K562 (cell line): ENCODE data around the gene PGPEP1. TPM values are rescaled to one million over a fixed set of nuclear protein-coding genes. Genes with fewer than 3 reads are reported as not detected.

Experiments
- ARID1B ChIP-seq: fragments of 450-650 bp; IDR thresholded peaks from 2 replicates; pipeline ENCODE4 v1.6.1; 2016; ENCODE audit warnings: antibody characterized with exemption, mild to moderate bottlenecking, inconsistent platforms
- ATF1 ChIP-seq, 2 experiments: fragments of 450-650 bp in 1 of 2; IDR thresholded peaks; 2 replicates each; pipeline ENCODE4 v1.6.1; 2016; ENCODE audit warnings: missing compliant biosample characterization in 1 of 2, missing genetic modification characterization in 1 of 2
- BDP1 ChIP-seq: IDR thresholded peaks from 3 replicates; pipeline ENCODE4 v1.6.1; 2011; ENCODE audit not compliant: insufficient read length, insufficient read depth
- CEBPG ChIP-seq, 3 experiments: fragments of 200-800 bp in 1 of 3; sonication (Bioruptor generic) in 1 of 3; sonication (generic) in 1 of 3; formaldehyde crosslinking in 1 of 3; IDR thresholded peaks in 2 of 3; conservative IDR thresholded peaks in 1 of 3; 2 replicates each; pipeline versions ENCODE4 v1.6.1 to v1.8.0; 2016 to 2022; ENCODE audit warnings: missing compliant biosample characterization in 2 of 3, missing genetic modification characterization in 2 of 3, mild to moderate bottlenecking in 1 of 3, missing genetic modification reagents in 1 of 3
- CXXC5 ChIP-seq: fragments of 250-450 bp; sonication (Bioruptor Pico); IDR thresholded peaks from 2 replicates; pipeline ENCODE4 v1.8.0; 2022; ENCODE audit warnings: inconsistent platforms, mild to moderate bottlenecking, moderate library complexity
- E2F8 ChIP-seq: fragments of 450-650 bp; IDR thresholded peaks from 2 replicates; pipeline ENCODE4 v1.7.1; 2018; ENCODE audit warnings: mild to moderate bottlenecking, low read depth; ENCODE audit not compliant: partially characterized antibody
- FOXP4 ChIP-seq: sonication (generic); formaldehyde crosslinking; IDR thresholded peaks from 2 replicates; pipeline ENCODE4 v1.8.0; 2022; ENCODE audit warnings: mild to moderate bottlenecking, missing genetic modification reagents, borderline replicate concordance
- KDM5B ChIP-seq: fragments of 200-600 bp; sonication (generic); IDR thresholded peaks from 2 replicates; pipeline ENCODE4 v1.6.1; 2012; ENCODE audit warnings: low read depth, mild to moderate bottlenecking, moderate library complexity, low read length, control low read depth, inconsistent platforms; ENCODE audit not compliant: insufficient replicate concordance
- NFYB ChIP-seq: IDR thresholded peaks from 2 replicates; pipeline ENCODE4 v1.6.1; 2011; ENCODE audit warnings: mild to moderate bottlenecking, moderate library complexity; ENCODE audit not compliant: insufficient read length; ENCODE audit errors: extremely low read depth
- POLR2B ChIP-seq: fragments of 450-650 bp; IDR thresholded peaks from 2 replicates; pipeline ENCODE4 v1.6.1; 2018; ENCODE audit warnings: low read depth; ENCODE audit not compliant: partially characterized antibody
- RAD21 ChIP-seq, 2 experiments: fragments of 250-450 bp in 1 of 2; fragments of 450-650 bp in 1 of 2; sonication (Bioruptor Pico) in 1 of 2; formaldehyde crosslinking in 1 of 2; IDR thresholded peaks in 1 of 2; conservative IDR thresholded peaks in 1 of 2; 2 replicates each; pipeline versions ENCODE4 v1.4.0 to v1.8.0; 2020 to 2022; ENCODE audit warnings: mild to moderate bottlenecking in 2 of 2, moderate library complexity in 1 of 2
- RBBP5 ChIP-seq: fragments of 200-600 bp; sonication (generic); IDR thresholded peaks from 2 replicates; pipeline ENCODE4 v1.6.1; 2012; ENCODE audit warnings: borderline replicate concordance, mild to moderate bottlenecking, low read length, control low read depth, inconsistent platforms; ENCODE audit not compliant: insufficient read depth, poor library complexity, severe bottlenecking
- RCOR1 ChIP-seq, 2 experiments: IDR thresholded peaks; 2 replicates each; pipeline ENCODE4 v1.6.1; 2012; ENCODE audit warnings: low read depth in 2 of 2, low read length in 2 of 2, borderline replicate concordance in 1 of 2, improper control_type of control experiment in 1 of 2
- SOX6 ChIP-seq: fragments of 450-650 bp; IDR thresholded peaks from 2 replicates; pipeline ENCODE4 v1.6.1; 2014; ENCODE audit warnings: mild to moderate bottlenecking
- SP1 ChIP-seq: sonication (generic); formaldehyde crosslinking; IDR thresholded peaks from 2 replicates; pipeline ENCODE4 v1.8.1; 2022; ENCODE audit warnings: mild to moderate bottlenecking, missing genetic modification reagents
- TEAD4 ChIP-seq, 2 experiments: sonication (generic) in 1 of 2; formaldehyde crosslinking in 1 of 2; IDR thresholded peaks; 2 replicates each; pipeline versions ENCODE4 v1.6.1 to v1.8.0; 2012 to 2022; ENCODE audit warnings: borderline replicate concordance in 1 of 2, inconsistent platforms in 1 of 2, low read length in 1 of 2, mild to moderate bottlenecking in 1 of 2, missing genetic modification reagents in 1 of 2
- WHSC1 ChIP-seq: IDR thresholded peaks from one replicate; pipeline ENCODE4 v1.6.1; 2012; ENCODE audit warnings: low read length, control low read depth, inconsistent platforms
- ZNF263 ChIP-seq: sonication (generic); formaldehyde crosslinking; IDR thresholded peaks from 2 replicates; pipeline ENCODE4 v1.8.0; 2022; ENCODE audit warnings: mild to moderate bottlenecking, missing genetic modification reagents, borderline replicate concordance
- ZNF766 ChIP-seq: fragments of 200-800 bp; sonication (Bioruptor generic); conservative IDR thresholded peaks from 2 replicates; pipeline ENCODE4 v1.6.1; 2016; ENCODE audit warnings: missing genetic modification characterization, missing compliant biosample characterization
- polyA plus RNA-seq, 8 experiments: library from polyadenylated mRNA; depleted of rRNA in 4 of 8; stranded (reverse) in 5 of 8; unstranded in 3 of 8; fragments of >200 nt; fragmentation: Nextera tagmentation in 2 of 8; fragmentation: Illumina TruSeq in 1 of 8; extraction: Ambion mirVana in 2 of 8; extraction: Trizol in 1 of 8; gene quantifications; 2 replicates each; pipeline versions ENCODE4 v1.2.1 to v1.2.3, GENCODE V29; 2011 to 2014; ENCODE audit warnings: inconsistent platforms in 1 of 8, missing spikeins in 1 of 8
- total RNA-seq, 7 experiments: library from RNA; depleted of rRNA in 6 of 7; stranded (reverse); fragments of >200 nt in 6 of 7; fragmentation: Illumina TruSeq in 2 of 7; extraction: Trizol in 2 of 7; gene quantifications; 2 replicates each; pipeline versions ENCODE4 v1.2.1 to v1.2.3, GENCODE V29; 2011 to 2021; ENCODE audit warnings: low replicate concordance in 1 of 7

The PGPEP1 gene
- total and polyA plus RNA-seq, 9 of the 15 experiments (the other 6 are each of a cell fraction or from before 2014, with no cell fraction given): 10.0 to 69.6 (median 33.5) TPM

- TF ChIP-seq ZNF766 (CRISPR knock-in tag) (no peak), RCOR1 (IDR thresholded peaks at IDR 0.05; ENCODE audit: borderline replicate concordance in 1 of 2, low read depth in 2 of 2, low read length in 2 of 2) (peak in 1 of 2 experiments; percentile 39; a peak in 1 of 4 replicates), RBBP5 (no peak), WHSC1 (no peak), ZNF263 (CRISPR knock-in tag) (peak; percentile 52; the same call in 1 of the 2 replicates), CEBPG (CRISPR knock-in tag; IDR thresholded peaks at IDR 0.05) (peak; percentile 64), CEBPG (tag; conservative IDR thresholded peaks at IDR 0.05 in 1 of 2, IDR thresholded peaks at IDR 0.05 in 1 of 2) (peak; percentile 60 to 83), RAD21 (CRISPR knock-in tag; conservative IDR thresholded peaks at IDR 0.05 in 1 of 2, IDR thresholded peaks at IDR 0.05 in 1 of 2) (peak; percentile 85 to 87), POLR2B (no peak), NFYB (peak; percentile 86), KDM5B (peak; percentile 47), SP1 (CRISPR knock-in tag) (peak; percentile 58; the same call in 1 of the 2 replicates), FOXP4 (CRISPR knock-in tag) (no peak), CXXC5 (CRISPR knock-in tag) (peak; percentile 45), E2F8 (no peak), TEAD4 (IDR thresholded peaks at IDR 0.05; ENCODE audit: low read length) (peak; percentile 28; the same call in 1 of the 2 replicates), TEAD4 (CRISPR knock-in tag; IDR thresholded peaks at IDR 0.05; ENCODE audit: borderline replicate concordance) (no peak), SOX6 (peak; percentile 21; the same call in 1 of the 2 replicates), ARID1B (no peak), ATF1 (CRISPR knock-in tag; IDR thresholded peaks at IDR 0.05) (no peak), ATF1 (tag; IDR thresholded peaks at IDR 0.05) (peak; percentile 55; the same call in 1 of the 2 replicates), BDP1 (no peak)
These were observed 11.9 kb upstream of the PGPEP1 start (continued) for GRCh38 chr19:18328340-18329034.
